Measurements from ENCODE around the gene FARP1.

Gene FARP1

DNA sequence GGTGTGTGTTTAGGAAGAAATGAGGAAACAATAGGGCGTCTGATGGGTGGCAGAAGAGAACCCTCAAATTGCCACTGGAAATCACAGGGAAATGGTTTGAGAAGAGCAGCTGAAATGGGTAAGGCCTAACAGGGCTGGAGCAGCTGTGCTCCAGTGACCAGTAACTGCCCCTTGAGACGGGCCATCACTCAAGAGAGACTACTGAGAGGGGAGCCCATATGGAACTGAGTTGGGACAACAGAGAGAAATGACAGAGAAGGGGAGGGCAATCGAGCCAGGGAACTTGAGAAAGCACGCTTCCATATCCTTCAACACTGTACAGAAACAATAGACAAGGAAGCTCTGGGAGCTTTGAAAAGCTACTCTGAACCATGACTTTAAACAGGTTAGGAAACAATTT, 209.3 kb downstream of the FARP1 start:
- Histone ChIP-seq H3K4me3 (ENCODE audit: low read depth, low read length) (no peak overlapping the region), H3K36me3 (ENCODE audit: control insufficient read depth in 2 of 2, insufficient read depth in 1 of 2, low read length in 2 of 2) (no peaks in the 10 kb centered on the region), H3K27ac (ENCODE audit: extremely low read depth, low read depth, low read length) (no peak overlapping the region), H3K9me3 (ENCODE audit: control insufficient read depth, insufficient read depth, low read depth, low read length) (no peaks in the 10 kb centered on the region), H3K4me1 (ENCODE audit: control insufficient read depth, insufficient read depth, low read length) (no peaks in the 10 kb centered on the region)
- ChIA-PET CTCF (no interaction called here), POLR2A (no interaction called here)
- TF ChIP-seq ZNF621 (tag by site-specific recombination; IDR thresholded peaks at IDR 0.05): no peak
- TF ChIP-seq, protein P1, sequence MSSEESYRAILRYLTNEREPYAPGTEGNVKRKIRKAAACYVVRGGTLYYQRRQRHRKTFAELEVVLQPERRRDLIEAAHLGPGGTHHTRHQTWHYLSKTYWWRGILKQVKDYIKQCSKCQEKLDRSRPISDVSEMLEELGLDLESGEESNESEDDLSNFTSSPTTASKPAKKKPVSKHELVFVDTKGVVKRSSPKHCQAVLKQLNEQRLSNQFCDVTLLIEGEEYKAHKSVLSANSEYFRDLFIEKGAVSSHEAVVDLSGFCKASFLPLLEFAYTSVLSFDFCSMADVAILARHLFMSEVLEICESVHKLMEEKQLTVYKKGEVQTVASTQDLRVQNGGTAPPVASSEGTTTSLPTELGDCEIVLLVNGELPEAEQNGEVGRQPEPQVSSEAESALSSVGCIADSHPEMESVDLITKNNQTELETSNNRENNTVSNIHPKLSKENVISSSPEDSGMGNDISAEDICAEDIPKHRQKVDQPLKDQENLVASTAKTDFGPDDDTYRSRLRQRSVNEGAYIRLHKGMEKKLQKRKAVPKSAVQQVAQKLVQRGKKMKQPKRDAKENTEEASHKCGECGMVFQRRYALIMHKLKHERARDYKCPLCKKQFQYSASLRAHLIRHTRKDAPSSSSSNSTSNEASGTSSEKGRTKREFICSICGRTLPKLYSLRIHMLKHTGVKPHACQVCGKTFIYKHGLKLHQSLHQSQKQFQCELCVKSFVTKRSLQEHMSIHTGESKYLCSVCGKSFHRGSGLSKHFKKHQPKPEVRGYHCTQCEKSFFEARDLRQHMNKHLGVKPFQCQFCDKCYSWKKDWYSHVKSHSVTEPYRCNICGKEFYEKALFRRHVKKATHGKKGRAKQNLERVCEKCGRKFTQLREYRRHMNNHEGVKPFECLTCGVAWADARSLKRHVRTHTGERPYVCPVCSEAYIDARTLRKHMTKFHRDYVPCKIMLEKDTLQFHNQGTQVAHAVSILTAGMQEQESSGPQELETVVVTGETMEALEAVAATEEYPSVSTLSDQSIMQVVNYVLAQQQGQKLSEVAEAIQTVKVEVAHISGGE (tag by site-specific recombination; conservative IDR thresholded peaks at IDR 0.05; ENCODE audit: low read depth): no peak
- no peak for TF ChIP-seq TCF7L2 (IDR thresholded peaks at IDR 0.05; ENCODE audit: borderline replicate concordance, low read depth, low read length)
- TF ChIP-seq, protein P2, sequence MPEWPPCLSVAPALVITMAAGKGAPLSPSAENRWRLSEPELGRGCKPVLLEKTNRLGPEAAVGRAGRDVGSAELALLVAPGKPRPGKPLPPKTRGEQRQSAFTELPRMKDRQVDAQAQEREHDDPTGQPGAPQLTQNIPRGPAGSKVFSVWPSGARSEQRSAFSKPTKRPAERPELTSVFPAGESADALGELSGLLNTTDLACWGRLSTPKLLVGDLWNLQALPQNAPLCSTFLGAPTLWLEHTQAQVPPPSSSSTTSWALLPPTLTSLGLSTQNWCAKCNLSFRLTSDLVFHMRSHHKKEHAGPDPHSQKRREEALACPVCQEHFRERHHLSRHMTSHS (tag by site-specific recombination; IDR thresholded peaks at IDR 0.05): no peak
- TF ChIP-seq, protein P3, sequence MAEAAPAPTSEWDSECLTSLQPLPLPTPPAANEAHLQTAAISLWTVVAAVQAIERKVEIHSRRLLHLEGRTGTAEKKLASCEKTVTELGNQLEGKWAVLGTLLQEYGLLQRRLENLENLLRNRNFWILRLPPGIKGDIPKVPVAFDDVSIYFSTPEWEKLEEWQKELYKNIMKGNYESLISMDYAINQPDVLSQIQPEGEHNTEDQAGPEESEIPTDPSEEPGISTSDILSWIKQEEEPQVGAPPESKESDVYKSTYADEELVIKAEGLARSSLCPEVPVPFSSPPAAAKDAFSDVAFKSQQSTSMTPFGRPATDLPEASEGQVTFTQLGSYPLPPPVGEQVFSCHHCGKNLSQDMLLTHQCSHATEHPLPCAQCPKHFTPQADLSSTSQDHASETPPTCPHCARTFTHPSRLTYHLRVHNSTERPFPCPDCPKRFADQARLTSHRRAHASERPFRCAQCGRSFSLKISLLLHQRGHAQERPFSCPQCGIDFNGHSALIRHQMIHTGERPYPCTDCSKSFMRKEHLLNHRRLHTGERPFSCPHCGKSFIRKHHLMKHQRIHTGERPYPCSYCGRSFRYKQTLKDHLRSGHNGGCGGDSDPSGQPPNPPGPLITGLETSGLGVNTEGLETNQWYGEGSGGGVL (tag by site-specific recombination; IDR thresholded peaks at IDR 0.05): no peak
- no peak for TF ChIP-seq ZFHX2 (tag by site-specific recombination; conservative IDR thresholded peaks at IDR 0.05)
- TF ChIP-seq HOXD13 (CRISPR knock-in tag; IDR thresholded peaks at IDR 0.05; ENCODE audit: borderline replicate concordance): no peak
- TF ChIP-seq ZNF624 (tag by site-specific recombination; IDR thresholded peaks at IDR 0.05): no peak
- TF ChIP-seq PRDM1 (tag by site-specific recombination; IDR thresholded peaks at IDR 0.05): no peak
- no peak for TF ChIP-seq KLF8 (tag by site-specific recombination; IDR thresholded peaks at IDR 0.05)
- TF ChIP-seq, protein P4, sequence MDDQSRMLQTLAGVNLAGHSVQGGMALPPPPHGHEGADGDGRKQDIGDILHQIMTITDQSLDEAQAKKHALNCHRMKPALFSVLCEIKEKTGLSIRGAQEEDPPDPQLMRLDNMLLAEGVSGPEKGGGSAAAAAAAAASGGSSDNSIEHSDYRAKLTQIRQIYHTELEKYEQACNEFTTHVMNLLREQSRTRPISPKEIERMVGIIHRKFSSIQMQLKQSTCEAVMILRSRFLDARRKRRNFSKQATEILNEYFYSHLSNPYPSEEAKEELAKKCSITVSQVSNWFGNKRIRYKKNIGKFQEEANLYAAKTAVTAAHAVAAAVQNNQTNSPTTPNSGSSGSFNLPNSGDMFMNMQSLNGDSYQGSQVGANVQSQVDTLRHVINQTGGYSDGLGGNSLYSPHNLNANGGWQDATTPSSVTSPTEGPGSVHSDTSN (CRISPR knock-in tag; IDR thresholded peaks at IDR 0.05): no peak
- no peak for TF ChIP-seq WT1 (tag by site-specific recombination; IDR thresholded peaks at IDR 0.05)
- TF ChIP-seq, protein P5, sequence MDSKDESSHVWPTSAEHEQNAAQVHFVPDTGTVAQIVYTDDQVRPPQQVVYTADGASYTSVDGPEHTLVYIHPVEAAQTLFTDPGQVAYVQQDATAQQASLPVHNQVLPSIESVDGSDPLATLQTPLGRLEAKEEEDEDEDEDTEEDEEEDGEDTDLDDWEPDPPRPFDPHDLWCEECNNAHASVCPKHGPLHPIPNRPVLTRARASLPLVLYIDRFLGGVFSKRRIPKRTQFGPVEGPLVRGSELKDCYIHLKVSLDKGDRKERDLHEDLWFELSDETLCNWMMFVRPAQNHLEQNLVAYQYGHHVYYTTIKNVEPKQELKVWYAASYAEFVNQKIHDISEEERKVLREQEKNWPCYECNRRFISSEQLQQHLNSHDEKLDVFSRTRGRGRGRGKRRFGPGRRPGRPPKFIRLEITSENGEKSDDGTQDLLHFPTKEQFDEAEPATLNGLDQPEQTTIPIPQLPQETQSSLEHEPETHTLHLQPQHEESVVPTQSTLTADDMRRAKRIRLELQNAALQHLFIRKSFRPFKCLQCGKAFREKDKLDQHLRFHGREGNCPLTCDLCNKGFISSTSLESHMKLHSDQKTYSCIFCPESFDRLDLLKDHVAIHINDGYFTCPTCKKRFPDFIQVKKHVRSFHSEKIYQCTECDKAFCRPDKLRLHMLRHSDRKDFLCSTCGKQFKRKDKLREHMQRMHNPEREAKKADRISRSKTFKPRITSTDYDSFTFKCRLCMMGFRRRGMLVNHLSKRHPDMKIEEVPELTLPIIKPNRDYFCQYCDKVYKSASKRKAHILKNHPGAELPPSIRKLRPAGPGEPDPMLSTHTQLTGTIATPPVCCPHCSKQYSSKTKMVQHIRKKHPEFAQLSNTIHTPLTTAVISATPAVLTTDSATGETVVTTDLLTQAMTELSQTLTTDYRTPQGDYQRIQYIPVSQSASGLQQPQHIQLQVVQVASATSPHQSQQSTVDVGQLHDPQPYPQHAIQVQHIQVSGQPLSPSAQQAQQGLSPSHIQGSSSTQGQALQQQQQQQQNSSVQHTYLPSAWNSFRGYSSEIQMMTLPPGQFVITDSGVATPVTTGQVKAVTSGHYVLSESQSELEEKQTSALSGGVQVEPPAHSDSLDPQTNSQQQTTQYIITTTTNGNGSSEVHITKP (tag by site-specific recombination; IDR thresholded peaks at IDR 0.05): no peak
- no peak for TF ChIP-seq ZNF654 (tag by site-specific recombination; IDR thresholded peaks at IDR 0.05; ENCODE audit: low read depth)
- TF ChIP-seq OSR2 (tag by site-specific recombination; IDR thresholded peaks at IDR 0.05): no peak
- no peak for TF ChIP-seq ZNF221 (tag by site-specific recombination; IDR thresholded peaks at IDR 0.05; ENCODE audit: borderline replicate concordance)
- TF ChIP-seq ZNF660 (tag by site-specific recombination; IDR thresholded peaks at IDR 0.05): no peak
- no peak for TF ChIP-seq ZNF596 (tag by site-specific recombination; IDR thresholded peaks at IDR 0.05)
- no peak for TF ChIP-seq ZNF239 (tag by site-specific recombination; IDR thresholded peaks at IDR 0.05)
- TF ChIP-seq ZNF404 (tag by site-specific recombination; IDR thresholded peaks at IDR 0.05): no peak
